HFFc6 (cell line): ENCODE measurements around the gene NHSL2. TPM values are rescaled to one million over a fixed set of nuclear protein-coding genes. Genes with fewer than 3 reads are reported as not detected.

Experiments
- DNase-seq: peaks from one replicate; pipeline ENCODE4 v3.0.0-alpha.2; 2018
- H3K27ac Mint-ChIP-seq: 2 replicates; pipeline ENCODE4 v1.8.0; 2020; ENCODE audit warnings: mild to moderate bottlenecking, mixed read lengths
- H3K27me3 Mint-ChIP-seq: 2 replicates; pipeline ENCODE4 v1.8.0; 2021; ENCODE audit warnings: mild to moderate bottlenecking, moderate library complexity, mixed read lengths; ENCODE audit not compliant: insufficient read depth
- H3K36me3 Mint-ChIP-seq: 2 replicates; pipeline ENCODE4 v1.8.0; 2021; ENCODE audit warnings: low read depth, mixed read lengths
- H3K4me1 Mint-ChIP-seq: 2 replicates; pipeline ENCODE4 v1.8.0; 2020; ENCODE audit warnings: low read depth, mixed read lengths
- H3K4me3 Mint-ChIP-seq: 2 replicates; pipeline ENCODE4 v1.8.0; 2020; ENCODE audit warnings: mild to moderate bottlenecking, moderate library complexity, mixed read lengths
- H3K9me3 Mint-ChIP-seq: 2 replicates; pipeline ENCODE4 v1.8.0; 2020; ENCODE audit warnings: mild to moderate bottlenecking, mixed read lengths
- total RNA-seq, 6 experiments: library from RNA; stranded (reverse); fragmentation: NEBNext Ultra II Directional; extraction: Animal tissue kit (Norgen Biotek cat#: 25700); gene quantifications; 2 replicates in 1 of 6; 3 replicates in 5 of 6; pipeline ENCODE4 v1.2.3, GENCODE V29; 2021
- TF ChIP-seq, protein P1 (sequence below): fragments of 200-600 bp; sonication (generic); IDR thresholded peaks from 2 replicates; pipeline ENCODE4 v1.5.0; 2021; ENCODE audit warnings: antibody characterized with exemption, mild to moderate bottlenecking

NHSL2 gene
- total RNA-seq, 6 experiments from 2014 or later = 0.28 to 1.1 (median 0.52) TPM

DNA sequence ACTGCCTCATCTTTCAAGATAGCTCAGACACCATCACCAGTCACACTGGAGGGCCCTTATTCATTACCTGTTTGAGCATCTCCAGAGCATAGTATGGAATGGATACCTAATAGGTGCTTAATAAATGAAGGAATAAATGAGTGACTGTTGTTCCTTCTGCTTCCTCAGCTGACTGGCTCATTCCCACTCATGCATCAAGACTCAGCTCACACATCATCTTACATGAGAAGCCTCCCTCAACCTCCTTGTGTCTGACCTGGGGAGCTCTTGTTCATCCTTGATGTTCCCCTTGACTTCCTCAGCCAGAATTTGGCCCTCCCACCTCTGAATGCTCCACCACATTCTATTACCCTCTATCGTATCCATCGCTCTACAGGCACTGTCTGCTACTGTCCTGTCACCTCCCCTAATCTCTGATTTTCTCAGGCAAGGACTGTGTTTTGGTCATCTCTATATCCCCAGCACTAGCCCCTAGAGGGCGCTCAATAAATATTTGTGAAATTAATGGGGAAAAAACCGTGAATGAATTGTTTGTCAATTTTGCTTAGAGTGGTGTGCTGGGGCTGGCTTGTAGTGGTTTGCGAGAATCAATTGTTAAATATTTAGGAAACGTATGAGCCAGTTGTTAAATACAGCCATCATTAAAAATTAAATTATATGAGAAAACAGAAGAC lies 88.3 kb downstream of the NHSL2 start:
- peaks cover 36% of the 10 kb centered on the region for H3K4me1 Mint-ChIP-seq
- H3K9me3 Mint-ChIP-seq = no peaks in the 10 kb centered on the region
- H3K36me3 Mint-ChIP-seq = no peaks in the 10 kb centered on the region
- TF ChIP-seq, protein P1, sequence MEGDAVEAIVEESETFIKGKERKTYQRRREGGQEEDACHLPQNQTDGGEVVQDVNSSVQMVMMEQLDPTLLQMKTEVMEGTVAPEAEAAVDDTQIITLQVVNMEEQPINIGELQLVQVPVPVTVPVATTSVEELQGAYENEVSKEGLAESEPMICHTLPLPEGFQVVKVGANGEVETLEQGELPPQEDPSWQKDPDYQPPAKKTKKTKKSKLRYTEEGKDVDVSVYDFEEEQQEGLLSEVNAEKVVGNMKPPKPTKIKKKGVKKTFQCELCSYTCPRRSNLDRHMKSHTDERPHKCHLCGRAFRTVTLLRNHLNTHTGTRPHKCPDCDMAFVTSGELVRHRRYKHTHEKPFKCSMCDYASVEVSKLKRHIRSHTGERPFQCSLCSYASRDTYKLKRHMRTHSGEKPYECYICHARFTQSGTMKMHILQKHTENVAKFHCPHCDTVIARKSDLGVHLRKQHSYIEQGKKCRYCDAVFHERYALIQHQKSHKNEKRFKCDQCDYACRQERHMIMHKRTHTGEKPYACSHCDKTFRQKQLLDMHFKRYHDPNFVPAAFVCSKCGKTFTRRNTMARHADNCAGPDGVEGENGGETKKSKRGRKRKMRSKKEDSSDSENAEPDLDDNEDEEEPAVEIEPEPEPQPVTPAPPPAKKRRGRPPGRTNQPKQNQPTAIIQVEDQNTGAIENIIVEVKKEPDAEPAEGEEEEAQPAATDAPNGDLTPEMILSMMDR = peak; percentile 78
- H3K4me3 Mint-ChIP-seq = no peak overlapping the region
- peaks cover 9% of the 10 kb centered on the region for H3K27me3 Mint-ChIP-seq
- no peak overlapping the region for H3K27ac Mint-ChIP-seq
- DNase-seq = peak; percentile 8

DNA sequence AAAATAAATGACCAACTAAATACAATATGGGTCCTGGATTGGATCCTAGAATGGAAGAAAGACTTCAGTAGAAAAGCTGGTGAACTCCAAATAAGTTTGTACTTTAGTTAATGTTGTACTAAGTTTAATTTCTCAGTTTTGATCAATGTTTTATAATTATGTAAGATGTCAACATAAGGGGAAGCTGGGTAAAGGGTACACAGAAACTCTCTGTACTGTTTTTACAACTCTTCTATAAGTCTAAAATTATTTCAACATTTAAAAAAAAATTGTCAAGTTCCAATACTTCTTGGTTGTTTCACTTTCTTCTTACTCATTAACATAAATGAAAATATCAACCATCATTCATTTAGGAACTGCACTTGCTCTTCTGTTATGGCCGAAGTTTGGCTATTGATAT lies 88.9 kb downstream of the NHSL2 start:
- Mint-ChIP-seq H3K27me3 (peaks cover 6% of the 10 kb centered on the region), H3K36me3 (no peaks in the 10 kb centered on the region), H3K4me3 (no peak overlapping the region), H3K27ac (no peak overlapping the region), H3K9me3 (no peaks in the 10 kb centered on the region), H3K4me1 (peaks cover 36% of the 10 kb centered on the region)
- TF ChIP-seq, protein P1 = no peak
- no peak for DNase-seq

DNA sequence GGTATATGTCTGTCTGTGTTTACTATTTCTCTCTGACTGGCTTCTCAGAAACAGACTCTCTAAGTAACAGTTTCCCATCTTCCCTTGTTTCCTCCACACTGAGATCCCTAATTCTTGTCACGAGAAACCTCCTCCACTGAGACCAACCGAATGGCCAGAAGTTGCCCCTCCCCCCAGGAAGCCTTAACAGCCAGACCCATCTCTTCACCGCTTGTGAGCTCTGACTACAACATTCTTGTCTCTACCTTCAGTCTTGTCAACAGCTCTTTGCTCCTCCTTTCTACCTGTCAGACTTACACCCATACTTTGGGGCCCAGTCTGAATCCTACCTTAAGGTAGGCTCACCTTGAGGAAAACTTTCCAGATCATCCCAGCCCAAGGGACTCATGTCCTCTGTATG lies 90.8 kb downstream of the NHSL2 start:
- no peaks in the 10 kb centered on the region for H3K9me3 Mint-ChIP-seq
- H3K27me3 Mint-ChIP-seq = peaks cover 6% of the 10 kb centered on the region
- no peaks in the 10 kb centered on the region for H3K36me3 Mint-ChIP-seq
- DNase-seq = no peak
- peaks cover 33% of the 10 kb centered on the region for H3K4me1 Mint-ChIP-seq
- H3K4me3 Mint-ChIP-seq = no peak overlapping the region
- TF ChIP-seq, protein P1 = no peak
- no peak overlapping the region for H3K27ac Mint-ChIP-seq

DNA sequence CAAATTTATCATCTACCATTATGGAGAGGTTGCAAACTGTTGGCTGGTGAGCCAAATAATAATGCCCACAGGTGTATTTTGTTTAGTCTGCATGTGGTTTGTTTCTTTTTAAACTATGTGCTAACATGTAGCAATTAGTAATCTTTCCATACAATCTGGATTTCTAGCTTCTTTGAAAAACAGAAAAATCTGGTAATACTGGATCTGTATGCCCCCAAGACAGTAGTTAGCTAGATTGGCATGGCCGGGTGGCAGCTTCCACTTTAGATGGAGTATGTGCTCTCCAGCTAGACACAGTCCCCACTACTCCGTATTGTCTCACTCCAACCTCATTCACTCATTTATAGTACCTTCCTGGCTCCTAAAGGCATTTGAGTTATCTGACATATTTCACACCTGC lies 91.3 kb downstream of the NHSL2 start:
- TF ChIP-seq, protein P1 = no peak
- Mint-ChIP-seq H3K4me3 (no peak overlapping the region), H3K27me3 (peaks cover 10% of the 10 kb centered on the region), H3K4me1 (peaks cover 29% of the 10 kb centered on the region), H3K27ac (no peak overlapping the region), H3K9me3 (no peaks in the 10 kb centered on the region), H3K36me3 (no peaks in the 10 kb centered on the region)
- DNase-seq = no peak

DNA sequence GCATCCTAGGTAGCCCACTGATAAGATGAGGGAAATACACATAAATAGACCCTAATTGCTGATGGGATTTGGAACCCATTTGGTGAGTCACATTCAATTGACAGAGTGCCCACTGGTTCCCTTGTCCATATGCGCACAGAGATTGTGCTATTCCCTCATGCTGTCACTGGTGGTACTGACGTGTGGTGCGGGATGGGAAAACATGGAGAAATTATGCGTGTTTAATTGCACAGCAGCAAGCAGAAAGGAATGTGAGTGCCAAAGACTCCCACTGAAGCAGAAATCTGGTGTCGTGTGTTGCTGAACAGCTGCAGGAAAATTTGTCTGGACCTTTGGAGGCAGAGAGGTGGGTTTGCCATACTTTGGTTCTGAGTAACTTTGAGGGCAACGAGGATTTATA lies 92.2 kb downstream of the NHSL2 start:
- DNase-seq = no peak
- Mint-ChIP-seq H3K4me3 (no peak overlapping the region), H3K27me3 (peaks cover 13% of the 10 kb centered on the region), H3K4me1 (peaks cover 24% of the 10 kb centered on the region), H3K9me3 (no peaks in the 10 kb centered on the region), H3K36me3 (no peaks in the 10 kb centered on the region), H3K27ac (no peak overlapping the region)
- TF ChIP-seq, protein P1 = no peak
